Measurements from ENCODE around the gene MT1F.

GRCh38 chr16:56667581-56668571, 10.1 kb downstream of the MT1F start, which contains the start of gene MT1G:
- TF ChIP-seq POLR2A (IDR thresholded peaks at IDR 0.05): peak in 1 of 2 donors; percentile 68
- TF ChIP-seq CTCF (IDR thresholded peaks at IDR 0.05): no peak
- no peak for TF ChIP-seq EP300 (IDR thresholded peaks at IDR 0.05)

Measured in suprapubic skin (tissue), 3 donors.